Measurements from ENCODE around the gene ABLIM1.

GRCh38 chr10:114479836-114480235 lies 178.2 kb downstream of the ABLIM1 start:
- no peak for TF ChIP-seq CTCF (conservative IDR thresholded peaks at IDR 0.05 in 1 of 2, IDR thresholded peaks at IDR 0.05 in 1 of 2; ENCODE audit: extremely low read depth in 1 of 2, insufficient read depth in 1 of 2, low read depth in 1 of 2, low read length in 2 of 2)
- no peak for TF ChIP-seq EZH2 (IDR thresholded peaks at IDR 0.05; ENCODE audit: borderline replicate concordance, low read length)
